Body of pancreas (tissue), 4 donors: ENCODE data around the gene TCTN3.

Source experiments
- POLR2A ChIP-seq, 3 donors: fragments of 450-650 bp; IDR thresholded peaks; one replicate each; pipeline ENCODE4 v1.6.1; 2016; ENCODE audit warnings: antibody characterized with exemption in 3 of 3, mild to moderate bottlenecking in 2 of 3
- TF ChIP-seq, protein P1 (sequence below), 7 experiments: fragments of 450-650 bp in 4 of 7; fragments of 200-600 bp in 3 of 7; sonication (generic) in 3 of 7; IDR thresholded peaks; one replicate each; pipeline ENCODE4 v1.5.1; 2016 to 2019; ENCODE audit warnings: antibody characterized with exemption in 7 of 7

DNA sequence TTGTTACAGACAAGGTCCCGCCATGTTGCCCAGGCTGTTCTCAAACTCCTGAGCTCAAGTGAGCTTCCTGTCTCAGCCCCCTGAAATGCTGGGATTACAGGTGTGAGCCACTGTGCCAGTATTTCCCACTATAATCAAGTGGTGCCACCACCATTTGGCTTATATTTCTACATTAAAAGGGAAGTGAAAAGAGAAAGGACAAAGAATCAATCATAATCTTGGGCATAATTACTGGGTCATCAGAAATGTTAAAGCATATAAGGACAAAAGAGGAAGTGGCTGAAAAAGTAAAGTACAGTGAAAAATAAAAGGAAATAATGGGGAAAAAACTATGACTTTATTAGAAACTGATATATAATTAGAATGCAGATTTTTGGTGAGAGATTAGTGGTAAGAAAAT lies 36.5 kb upstream of the TCTN3 start:
- TF ChIP-seq, protein P1, sequence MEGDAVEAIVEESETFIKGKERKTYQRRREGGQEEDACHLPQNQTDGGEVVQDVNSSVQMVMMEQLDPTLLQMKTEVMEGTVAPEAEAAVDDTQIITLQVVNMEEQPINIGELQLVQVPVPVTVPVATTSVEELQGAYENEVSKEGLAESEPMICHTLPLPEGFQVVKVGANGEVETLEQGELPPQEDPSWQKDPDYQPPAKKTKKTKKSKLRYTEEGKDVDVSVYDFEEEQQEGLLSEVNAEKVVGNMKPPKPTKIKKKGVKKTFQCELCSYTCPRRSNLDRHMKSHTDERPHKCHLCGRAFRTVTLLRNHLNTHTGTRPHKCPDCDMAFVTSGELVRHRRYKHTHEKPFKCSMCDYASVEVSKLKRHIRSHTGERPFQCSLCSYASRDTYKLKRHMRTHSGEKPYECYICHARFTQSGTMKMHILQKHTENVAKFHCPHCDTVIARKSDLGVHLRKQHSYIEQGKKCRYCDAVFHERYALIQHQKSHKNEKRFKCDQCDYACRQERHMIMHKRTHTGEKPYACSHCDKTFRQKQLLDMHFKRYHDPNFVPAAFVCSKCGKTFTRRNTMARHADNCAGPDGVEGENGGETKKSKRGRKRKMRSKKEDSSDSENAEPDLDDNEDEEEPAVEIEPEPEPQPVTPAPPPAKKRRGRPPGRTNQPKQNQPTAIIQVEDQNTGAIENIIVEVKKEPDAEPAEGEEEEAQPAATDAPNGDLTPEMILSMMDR (IDR thresholded peaks at IDR 0.05), result no peak
- no peak for TF ChIP-seq POLR2A (IDR thresholded peaks at IDR 0.05)
